ENCODE measurements around the gene ABHD15. TPM values are rescaled to one million over a fixed set of nuclear protein-coding genes. Genes with fewer than 3 reads are reported as not detected.

ABHD15 gene
- total and polyA plus RNA-seq, 2 donors from 2014 or later, result 8.9 to 9.8 TPM

- peaks cover 0 to 48% (median 26%) of the 10 kb centered on the region in 3 donors for H3K4me1 ChIP-seq (ENCODE audit: control insufficient read depth in 2 of 3, insufficient read depth in 2 of 3, low read depth in 1 of 3, low read length in 3 of 3)
- intact Hi-C loops (cut with DNase I), result no loop called here
These were observed 20.0 kb upstream of the ABHD15 start for GRCh38 chr17:29586676-29587469.

GRCh38 chr17:29585080-29585751 lies 18.4 kb upstream of the ABHD15 start:
- FAIRE-seq (no peak), DNase-seq (peak in 1 of 5 donors; percentile 42)
- Histone ChIP-seq H3K27me3 (ENCODE audit: control insufficient read depth, insufficient read depth, low read length) (no peaks in the 10 kb centered on the region), H3K4me3 (ENCODE audit: low read length in 3 of 3) (peak overlapping the region in 2 of 3 donors; percentile 47 to 60), H3K9me3 (ENCODE audit: control insufficient read depth in 2 of 3, insufficient read depth in 1 of 3, low read length in 3 of 3) (no peaks in the 10 kb centered on the region), H3K36me3 (ENCODE audit: control insufficient read depth in 2 of 3, insufficient read depth in 3 of 3, low read length in 3 of 3) (peaks cover 0 to 6% (median 0%) of the 10 kb centered on the region in 3 donors), H3K9ac (ENCODE audit: low read length in 3 of 3) (peak overlapping the region in 1 of 3 donors; percentile 51), H3K27ac (ENCODE audit: low read depth in 2 of 2, low read length in 2 of 2) (peak overlapping the region; percentile 74 to 81), H3K4me1 (ENCODE audit: control insufficient read depth in 2 of 3, insufficient read depth in 2 of 3, low read depth in 1 of 3, low read length in 3 of 3) (peaks cover 0 to 38% (median 20%) of the 10 kb centered on the region in 3 donors)
- intact Hi-C loops (cut with DNase I), result no loop called here
- TF ChIP-seq CTCF (IDR thresholded peaks at IDR 0.05; ENCODE audit: borderline replicate concordance, extremely low read depth, insufficient read depth), result no peak

More at GRCh38 chr17:29586676-29587469, 20.0 kb upstream of the ABHD15 start:
- no peak overlapping the region for H3K9ac ChIP-seq (ENCODE audit: low read length in 3 of 3)
- no peak for TF ChIP-seq CTCF (IDR thresholded peaks at IDR 0.05; ENCODE audit: borderline replicate concordance, extremely low read depth, insufficient read depth)
- FAIRE-seq, result no peak
- H3K27me3 ChIP-seq (ENCODE audit: control insufficient read depth, insufficient read depth, low read length), result no peaks in the 10 kb centered on the region
- H3K9me3 ChIP-seq (ENCODE audit: control insufficient read depth in 2 of 3, insufficient read depth in 1 of 3, low read length in 3 of 3), result no peaks in the 10 kb centered on the region
- peaks cover 0 to 6% (median 0%) of the 10 kb centered on the region in 3 donors for H3K36me3 ChIP-seq (ENCODE audit: control insufficient read depth in 2 of 3, insufficient read depth in 3 of 3, low read length in 3 of 3)
- no peak overlapping the region for H3K27ac ChIP-seq (ENCODE audit: low read depth in 2 of 2, low read length in 2 of 2)
- DNase-seq, result peak in 1 of 5 donors; percentile 41
- no peak overlapping the region for H3K4me3 ChIP-seq (ENCODE audit: low read length in 3 of 3)

GRCh38 chr17:29584452-29585079 lies 17.7 kb upstream of the ABHD15 start:
- TF ChIP-seq CTCF (IDR thresholded peaks at IDR 0.05; ENCODE audit: borderline replicate concordance, extremely low read depth, insufficient read depth), result no peak
- no peak for FAIRE-seq
- Histone ChIP-seq H3K4me3 (ENCODE audit: low read length in 3 of 3) (peak overlapping the region in 1 of 3 donors; percentile 60), H3K27me3 (ENCODE audit: control insufficient read depth, insufficient read depth, low read length) (no peaks in the 10 kb centered on the region), H3K9me3 (ENCODE audit: control insufficient read depth in 2 of 3, insufficient read depth in 1 of 3, low read length in 3 of 3) (no peaks in the 10 kb centered on the region), H3K27ac (ENCODE audit: low read depth in 2 of 2, low read length in 2 of 2) (peak overlapping the region; percentile 57 to 81), H3K4me1 (ENCODE audit: control insufficient read depth in 2 of 3, insufficient read depth in 2 of 3, low read depth in 1 of 3, low read length in 3 of 3) (peaks cover 0 to 33% (median 16%) of the 10 kb centered on the region in 3 donors), H3K36me3 (ENCODE audit: control insufficient read depth in 2 of 3, insufficient read depth in 3 of 3, low read length in 3 of 3) (peaks cover 0 to 6% (median under 1%) of the 10 kb centered on the region in 3 donors), H3K9ac (ENCODE audit: low read length in 3 of 3) (no peak overlapping the region)
- DNase-seq, result peak in 1 of 5 donors; percentile 47
- intact Hi-C loops (cut with DNase I), result no loop called here

All from kidney (tissue), 14 donors.